Measurements from ENCODE around the gene STIMATE. TPM values are rescaled to one million over a fixed set of nuclear protein-coding genes. Genes with fewer than 3 reads are reported as not detected.

STIMATE gene
- total RNA-seq, 3 donors from 2014 or later (not counting 1 experiment from before 2014, with no cell fraction given), result 24.6 to 35.0 (median 33.1) TPM

DNA sequence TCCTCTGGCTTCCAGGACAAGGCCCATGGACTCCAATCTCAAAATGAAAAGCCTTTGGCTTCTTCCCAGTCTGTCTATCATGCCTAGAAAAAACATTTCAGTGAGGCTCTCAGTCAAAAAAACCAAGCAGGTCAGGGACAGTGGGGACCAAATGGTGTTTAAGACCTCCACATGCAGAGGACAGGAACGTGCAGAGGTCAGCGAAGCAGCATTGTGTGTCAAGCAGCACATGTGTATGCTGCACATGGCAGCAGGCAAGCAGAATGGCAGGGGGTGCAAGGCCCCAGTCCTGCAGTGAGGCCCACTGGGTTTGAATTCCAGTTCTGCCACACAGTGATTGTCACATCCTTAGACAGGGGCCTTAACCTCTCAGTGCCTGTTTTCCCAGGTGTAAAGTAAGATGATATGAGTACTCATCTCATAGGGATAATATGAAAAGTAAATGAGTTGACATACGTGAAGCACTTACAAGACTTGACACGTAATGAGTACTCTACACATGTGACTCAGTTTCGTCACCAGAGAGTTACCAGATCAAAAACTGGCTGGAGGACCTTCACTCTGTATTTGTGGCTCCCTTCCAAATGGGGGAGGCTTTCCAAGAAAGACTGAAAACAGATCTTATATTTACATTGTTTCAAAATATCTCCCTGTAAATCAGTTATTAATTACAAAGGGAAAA lies 11.2 kb downstream of the STIMATE start:
- H3K9me3 Mint-ChIP-seq, result no peaks in the 10 kb centered on the region
- DNase-seq (no peak), ATAC-seq (no peak)
- 98% methylated on average over 5 of the region's 5 CpGs for WGBS (ENCODE audit: insufficient coverage)
- no peaks in the 10 kb centered on the region for H3K27me3 Mint-ChIP-seq (ENCODE audit: low read depth in 2 of 2)
- H3K4me3 Mint-ChIP-seq, result no peak overlapping the region
- H3K4me1 Mint-ChIP-seq, result peaks cover 16 to 18% of the 10 kb centered on the region in 2 donors
- peaks cover 5% of the 10 kb centered on the region for H3K36me3 ChIP-seq (ENCODE audit: control insufficient read depth, insufficient read depth, low read length)
- no peak overlapping the region for H3K27ac Mint-ChIP-seq
- no peak overlapping the region for H3K4me3 ChIP-seq (ENCODE audit: low read length)
- H3K36me3 Mint-ChIP-seq, result peaks cover 13% of the 10 kb centered on the region
- H3K9me3 ChIP-seq (ENCODE audit: control insufficient read depth, insufficient read depth, low read length), result no peaks in the 10 kb centered on the region
- intact Hi-C loops (cut with micrococcal nuclease), result no loop called here
- peaks cover 5% of the 10 kb centered on the region for H3K4me1 ChIP-seq (ENCODE audit: control insufficient read depth, insufficient read depth, low read length)
- H3K27ac ChIP-seq (ENCODE audit: low read length), result no peak overlapping the region
- TF ChIP-seq, protein P1, sequence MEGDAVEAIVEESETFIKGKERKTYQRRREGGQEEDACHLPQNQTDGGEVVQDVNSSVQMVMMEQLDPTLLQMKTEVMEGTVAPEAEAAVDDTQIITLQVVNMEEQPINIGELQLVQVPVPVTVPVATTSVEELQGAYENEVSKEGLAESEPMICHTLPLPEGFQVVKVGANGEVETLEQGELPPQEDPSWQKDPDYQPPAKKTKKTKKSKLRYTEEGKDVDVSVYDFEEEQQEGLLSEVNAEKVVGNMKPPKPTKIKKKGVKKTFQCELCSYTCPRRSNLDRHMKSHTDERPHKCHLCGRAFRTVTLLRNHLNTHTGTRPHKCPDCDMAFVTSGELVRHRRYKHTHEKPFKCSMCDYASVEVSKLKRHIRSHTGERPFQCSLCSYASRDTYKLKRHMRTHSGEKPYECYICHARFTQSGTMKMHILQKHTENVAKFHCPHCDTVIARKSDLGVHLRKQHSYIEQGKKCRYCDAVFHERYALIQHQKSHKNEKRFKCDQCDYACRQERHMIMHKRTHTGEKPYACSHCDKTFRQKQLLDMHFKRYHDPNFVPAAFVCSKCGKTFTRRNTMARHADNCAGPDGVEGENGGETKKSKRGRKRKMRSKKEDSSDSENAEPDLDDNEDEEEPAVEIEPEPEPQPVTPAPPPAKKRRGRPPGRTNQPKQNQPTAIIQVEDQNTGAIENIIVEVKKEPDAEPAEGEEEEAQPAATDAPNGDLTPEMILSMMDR (IDR thresholded peaks at IDR 0.05), result no peak
- no peaks in the 10 kb centered on the region for H3K27me3 ChIP-seq (ENCODE audit: control insufficient read depth, insufficient read depth, low read length)

DNA sequence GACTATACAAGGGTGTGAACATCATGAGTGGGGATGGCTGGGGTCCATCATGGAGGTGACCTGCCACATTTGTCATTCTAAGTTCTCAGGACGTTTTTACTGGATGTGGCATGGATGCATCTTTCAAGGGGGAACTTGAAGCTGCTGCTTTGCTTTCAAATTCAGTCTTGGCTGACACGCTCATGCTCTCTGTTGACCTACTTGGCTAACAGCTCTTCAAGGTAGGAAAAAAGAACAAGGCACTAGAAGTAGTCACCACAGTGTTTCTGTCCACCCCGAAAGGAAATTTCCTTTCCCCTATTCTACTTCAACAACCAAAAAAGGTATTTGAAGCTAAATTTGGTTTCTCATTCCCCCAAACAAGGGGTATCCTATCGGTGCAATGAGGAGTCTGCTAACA lies 15.0 kb downstream of the STIMATE start:
- no peak for DNase-seq
- peaks cover 13% of the 10 kb centered on the region for H3K36me3 Mint-ChIP-seq
- intact Hi-C loops (cut with micrococcal nuclease), result no loop called here
- H3K27ac Mint-ChIP-seq, result peak overlapping the region in 1 of 2 donors; percentile 56
- no peak overlapping the region for H3K4me3 Mint-ChIP-seq
- no peaks in the 10 kb centered on the region for H3K27me3 Mint-ChIP-seq (ENCODE audit: low read depth in 2 of 2)
- no peaks in the 10 kb centered on the region for H3K4me1 ChIP-seq (ENCODE audit: control insufficient read depth, insufficient read depth, low read length)
- peaks cover 5 to 10% of the 10 kb centered on the region in 2 donors for H3K4me1 Mint-ChIP-seq
- peaks cover 12% of the 10 kb centered on the region for H3K36me3 ChIP-seq (ENCODE audit: control insufficient read depth, insufficient read depth, low read length)
- no peak overlapping the region for H3K4me3 ChIP-seq (ENCODE audit: low read length)
- ATAC-seq, result no peak
- H3K9me3 ChIP-seq (ENCODE audit: control insufficient read depth, insufficient read depth, low read length), result no peaks in the 10 kb centered on the region
- H3K27me3 ChIP-seq (ENCODE audit: control insufficient read depth, insufficient read depth, low read length), result no peaks in the 10 kb centered on the region
- no peaks in the 10 kb centered on the region for H3K9me3 Mint-ChIP-seq
- 79% methylated on average over 4 of the region's 4 CpGs for WGBS (ENCODE audit: insufficient coverage)
- TF ChIP-seq, protein P1 (IDR thresholded peaks at IDR 0.05), result no peak
- H3K27ac ChIP-seq (ENCODE audit: low read length), result no peak overlapping the region

DNA sequence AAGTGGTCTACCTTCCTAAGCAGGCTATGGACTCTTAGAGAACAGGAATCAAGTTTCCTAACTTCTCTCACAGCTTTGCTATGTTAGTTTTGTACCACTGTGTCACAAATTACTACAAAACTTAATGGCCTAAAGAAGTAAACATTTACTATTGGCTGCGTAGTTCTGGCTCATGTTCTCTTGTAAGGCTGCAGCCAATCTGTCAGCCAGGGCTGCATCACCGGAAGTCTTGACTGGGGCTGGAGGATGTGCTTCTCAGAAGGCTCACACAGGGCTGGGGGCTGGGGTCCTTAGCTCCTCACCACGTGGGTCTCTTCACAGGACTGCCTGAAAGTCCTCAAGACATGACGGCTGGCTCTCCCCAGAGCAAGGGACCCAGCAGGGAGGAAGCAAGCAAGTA lies 15.5 kb downstream of the STIMATE start:
- TF ChIP-seq, protein P1 (IDR thresholded peaks at IDR 0.05), result no peak
- no peak for DNase-seq
- no peak for ATAC-seq
- H3K4me1 Mint-ChIP-seq, result peaks cover 4 to 10% of the 10 kb centered on the region in 2 donors
- H3K4me1 ChIP-seq (ENCODE audit: control insufficient read depth, insufficient read depth, low read length), result no peaks in the 10 kb centered on the region
- no peaks in the 10 kb centered on the region for H3K9me3 Mint-ChIP-seq
- no peaks in the 10 kb centered on the region for H3K27me3 ChIP-seq (ENCODE audit: control insufficient read depth, insufficient read depth, low read length)
- no peak overlapping the region for H3K27ac ChIP-seq (ENCODE audit: low read length)
- H3K4me3 ChIP-seq (ENCODE audit: low read length), result no peak overlapping the region
- H3K4me3 Mint-ChIP-seq, result no peak overlapping the region
- intact Hi-C loops (cut with micrococcal nuclease), result no loop called here
- no peaks in the 10 kb centered on the region for H3K9me3 ChIP-seq (ENCODE audit: control insufficient read depth, insufficient read depth, low read length)
- H3K36me3 ChIP-seq (ENCODE audit: control insufficient read depth, insufficient read depth, low read length), result peaks cover 12% of the 10 kb centered on the region
- WGBS (ENCODE audit: insufficient coverage), result 86% methylated on average over 4 of the region's 4 CpGs
- no peaks in the 10 kb centered on the region for H3K27me3 Mint-ChIP-seq (ENCODE audit: low read depth in 2 of 2)
- H3K36me3 Mint-ChIP-seq, result peaks cover 13% of the 10 kb centered on the region
- peak overlapping the region in 1 of 2 donors; percentile 56 for H3K27ac Mint-ChIP-seq

DNA sequence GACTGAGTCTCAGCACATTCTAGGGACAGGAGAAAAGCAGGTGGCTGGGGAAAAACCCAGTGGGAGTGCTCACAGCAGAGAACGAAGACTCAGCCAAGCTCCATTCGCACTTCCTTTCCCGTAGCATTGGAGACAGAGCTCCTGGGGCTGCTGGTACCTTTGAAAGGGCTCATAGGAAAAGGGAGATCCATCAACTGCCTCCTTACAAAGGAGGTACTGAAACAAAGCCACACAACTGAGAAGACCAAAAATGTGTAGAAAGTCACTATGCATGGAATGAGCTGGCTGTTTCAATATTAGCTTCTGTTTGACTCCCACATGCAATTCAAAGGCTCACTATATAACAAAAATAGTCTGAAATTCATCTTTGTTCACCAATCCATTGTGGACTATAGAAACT lies 16.9 kb downstream of the STIMATE start:
- intact Hi-C loops (cut with micrococcal nuclease), result no loop called here
- H3K36me3 Mint-ChIP-seq, result peaks cover 7% of the 10 kb centered on the region
- WGBS (ENCODE audit: insufficient coverage), result 85% methylated on average over 3 of the region's 3 CpGs
- no peaks in the 10 kb centered on the region for H3K9me3 Mint-ChIP-seq
- H3K36me3 ChIP-seq (ENCODE audit: control insufficient read depth, insufficient read depth, low read length), result peaks cover 11% of the 10 kb centered on the region
- no peak overlapping the region for H3K27ac ChIP-seq (ENCODE audit: low read length)
- TF ChIP-seq, protein P1 (IDR thresholded peaks at IDR 0.05), result no peak
- no peak overlapping the region for H3K4me3 Mint-ChIP-seq
- no peak overlapping the region for H3K4me3 ChIP-seq (ENCODE audit: low read length)
- peaks cover 7 to 15% of the 10 kb centered on the region in 2 donors for H3K4me1 Mint-ChIP-seq
- DNase-seq (no peak), ATAC-seq (no peak)
- no peaks in the 10 kb centered on the region for H3K9me3 ChIP-seq (ENCODE audit: control insufficient read depth, insufficient read depth, low read length)
- H3K27ac Mint-ChIP-seq, result no peak overlapping the region
- no peaks in the 10 kb centered on the region for H3K27me3 ChIP-seq (ENCODE audit: control insufficient read depth, insufficient read depth, low read length)
- H3K27me3 Mint-ChIP-seq (ENCODE audit: low read depth in 2 of 2), result no peaks in the 10 kb centered on the region
- peaks cover 4% of the 10 kb centered on the region for H3K4me1 ChIP-seq (ENCODE audit: control insufficient read depth, insufficient read depth, low read length)

All from natural killer cell (primary cell).